ENCODE results near the gene NCKAP5.

The NCKAP5 gene

GRCh38 chr2:132782176-132782783, 786.0 kb downstream of the NCKAP5 start:
- no peak for DNase-seq

- DNase-seq: no peak
These were observed 787.6 kb downstream of the NCKAP5 start for GRCh38 chr2:132780651-132781050.

- no peak for DNase-seq
These were observed 789.0 kb downstream of the NCKAP5 start for GRCh38 chr2:132779206-132779721.

- no peak for DNase-seq
These were observed 792.0 kb downstream of the NCKAP5 start for GRCh38 chr2:132776287-132776686.

- DNase-seq: no peak
These were observed 794.1 kb downstream of the NCKAP5 start for GRCh38 chr2:132774189-132774588.

GRCh38 chr2:132773331-132773730, 794.9 kb downstream of the NCKAP5 start:
- no peak for DNase-seq

GRCh38 chr2:132772340-132772739, 795.9 kb downstream of the NCKAP5 start:
- DNase-seq: no peak

- DNase-seq: no peak
These were observed 801.7 kb downstream of the NCKAP5 start for GRCh38 chr2:132766573-132766972.

GRCh38 chr2:132761437-132761836, 806.8 kb downstream of the NCKAP5 start:
- DNase-seq: no peak

- no peak for DNase-seq
These were observed 807.3 kb downstream of the NCKAP5 start for GRCh38 chr2:132760971-132761370.

GRCh38 chr2:132760405-132760804, 807.9 kb downstream of the NCKAP5 start:
- DNase-seq: no peak

- DNase-seq: no peak
These were observed 809.3 kb downstream of the NCKAP5 start for GRCh38 chr2:132758995-132759394.

GRCh38 chr2:132757676-132758075, 810.6 kb downstream of the NCKAP5 start:
- DNase-seq: no peak

- no peak for DNase-seq
These were observed 811.2 kb downstream of the NCKAP5 start for GRCh38 chr2:132757002-132757589.

GRCh38 chr2:132754867-132755472, 813.3 kb downstream of the NCKAP5 start:
- DNase-seq: no peak

GRCh38 chr2:132754392-132754791, 813.9 kb downstream of the NCKAP5 start:
- DNase-seq: no peak

- no peak for DNase-seq
These were observed 815.6 kb downstream of the NCKAP5 start for GRCh38 chr2:132752421-132753206.

GRCh38 chr2:132751836-132752235, 816.4 kb downstream of the NCKAP5 start:
- DNase-seq: no peak

- DNase-seq: no peak
These were observed 817.7 kb downstream of the NCKAP5 start for GRCh38 chr2:132750606-132751005.

GRCh38 chr2:132747046-132747445, 821.2 kb downstream of the NCKAP5 start:
- DNase-seq: no peak

GRCh38 chr2:132741754-132742153, 826.5 kb downstream of the NCKAP5 start:
- DNase-seq: no peak

- no peak for DNase-seq
These were observed 828.1 kb downstream of the NCKAP5 start for GRCh38 chr2:132740081-132740720.

GRCh38 chr2:132738223-132738622, 830.0 kb downstream of the NCKAP5 start:
- no peak for DNase-seq
